Upper lobe of left lung (tissue), 6 donors: Measurements from ENCODE around the gene SERPINA3. TPM values are rescaled to one million over a fixed set of nuclear protein-coding genes. Genes with fewer than 3 reads are reported as not detected.

Experiments
- ATAC-seq, 2 donors: fragments of 200-7000 bp; cut with Tn5 transposase; one replicate each; pipeline ENCODE4 v1.9.1; 2022; ENCODE audit warnings: mild to moderate bottlenecking in 2 of 2, moderate library complexity in 2 of 2; ENCODE audit not compliant: low FRiP score in 2 of 2
- DNase-seq, 2 donors: peaks; one replicate each; pipeline ENCODE4 v3.0.0-alpha.2; 2019 to 2020
- H3K27ac ChIP-seq, 4 donors: fragments of 200-600 bp; sonication (generic); one replicate each; pipeline ENCODE4 v1.5.1; 2016 to 2019
- H3K27me3 ChIP-seq, 4 donors: fragments of 200-600 bp; sonication (generic); one replicate each; pipeline ENCODE4 v1.5.1; 2017 to 2019
- H3K36me3 ChIP-seq, 4 donors: fragments of 200-600 bp; sonication (generic); one replicate each; pipeline ENCODE4 v1.5.1; 2016 to 2019
- H3K4me1 ChIP-seq, 4 donors: fragments of 200-600 bp; sonication (generic); one replicate each; pipeline ENCODE4 v1.5.1; 2018 to 2019
- H3K4me3 ChIP-seq, 4 donors: fragments of 200-600 bp; sonication (generic); one replicate each; pipeline ENCODE4 v1.5.1; 2017 to 2019; ENCODE audit warnings: mild to moderate bottlenecking in 2 of 4, moderate library complexity in 1 of 4
- H3K9me3 ChIP-seq, 4 donors: fragments of 200-600 bp; sonication (generic); one replicate each; pipeline ENCODE4 v1.5.1; 2018 to 2019
- EP300 ChIP-seq, 4 donors: sonication (generic); formaldehyde crosslinking; IDR thresholded peaks; one replicate each; pipeline ENCODE4 v1.5.1; 2017; ENCODE audit warnings: antibody characterized with exemption in 4 of 4, control low read depth in 2 of 4
- POLR2A ChIP-seq, 4 donors: fragments of 450-650 bp; IDR thresholded peaks; one replicate each; pipeline ENCODE4 v1.5.1; 2016 to 2017; ENCODE audit warnings: antibody characterized with exemption in 4 of 4, mild to moderate bottlenecking in 2 of 4
- POLR2AphosphoS5 ChIP-seq, 2 donors: sonication (generic); formaldehyde crosslinking; IDR thresholded peaks; one replicate each; pipeline ENCODE4 v1.5.1; 2017; ENCODE audit warnings: antibody characterized with exemption in 2 of 2
- WGBS, 2 donors: methylation state at CpG; one replicate each; pipeline ENCODE4 v1.1.5; 2017 to 2018; 5-methylcytosine and 5-hydroxymethylcytosine counted together
- total RNA-seq, 6 donors: library from RNA; depleted of rRNA in 4 of 6; stranded (reverse); fragments of >200 nt in 4 of 6; gene quantifications; one replicate each; pipeline versions ENCODE4 v1.1.0 to v1.2.1, GENCODE V29; 2016 to 2021
- TF ChIP-seq, protein P1 (sequence below), 6 experiments: fragments of 450-650 bp in 4 of 6; fragments of 200-600 bp in 2 of 6; sonication (generic) in 2 of 6; IDR thresholded peaks; one replicate each; pipeline ENCODE4 v1.5.1; 2016 to 2019; ENCODE audit warnings: antibody characterized with exemption in 6 of 6
- donor health status: DM: no; HTN: no; CAD: no; lungs with moderate emphysema.
- donor health status: DM: no; HTN: yes; CAD: no; lungs with severe emphysema.

SERPINA3 gene
- total RNA-seq, 6 donors from 2014 or later, result 32.5 to 111 (median 55.4) TPM

DNA sequence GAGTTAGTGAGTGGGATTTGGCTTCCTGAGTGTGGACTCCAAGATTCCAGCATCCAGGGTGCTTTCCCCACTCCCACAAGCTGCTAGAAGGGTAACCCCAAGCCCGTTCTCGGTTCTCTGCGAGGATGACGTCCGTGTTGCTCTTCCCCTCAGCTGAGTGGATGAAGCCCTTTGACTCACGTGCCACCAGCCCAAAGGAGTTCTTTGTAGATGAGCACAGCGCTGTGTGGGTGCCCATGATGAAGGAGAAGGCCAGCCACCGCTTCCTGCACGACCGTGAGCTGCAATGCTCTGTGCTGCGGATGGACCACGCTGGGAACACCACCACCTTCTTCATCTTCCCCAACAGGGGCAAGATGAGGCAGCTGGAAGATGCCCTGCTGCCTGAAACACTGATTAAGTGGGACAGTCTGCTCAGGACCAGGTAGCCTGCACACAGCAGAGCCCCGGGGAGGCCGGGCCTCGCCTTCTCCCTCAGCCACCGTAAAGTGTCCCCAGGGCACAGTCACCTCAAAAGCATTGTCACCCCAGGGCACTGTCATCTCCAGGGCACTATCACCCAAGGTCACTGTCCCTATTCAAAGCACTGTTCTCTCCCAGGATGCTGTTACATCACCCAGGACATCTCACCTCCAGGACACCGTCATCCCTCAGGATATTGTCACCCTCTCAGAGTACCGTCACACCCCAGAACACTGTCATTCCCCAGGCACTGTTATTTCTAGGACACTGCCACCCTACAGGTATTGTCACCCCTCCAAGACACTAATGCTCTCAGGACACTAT is 31.3 kb downstream of the SERPINA3 start:
- Histone ChIP-seq H3K27ac (no peak overlapping the region), H3K4me3 (no peak overlapping the region), H3K4me1 (no peaks in the 10 kb centered on the region), H3K36me3 (no peaks in the 10 kb centered on the region), H3K9me3 (peaks cover 0 to 6% (median 3%) of the 10 kb centered on the region in 4 donors), H3K27me3 (no peaks in the 10 kb centered on the region)
- DNase-seq (no peak), ATAC-seq (no peak)
- no peak for TF ChIP-seq POLR2A (IDR thresholded peaks at IDR 0.05)
- TF ChIP-seq POLR2AphosphoS5 (IDR thresholded peaks at IDR 0.05), result no peak
- TF ChIP-seq, protein P1, sequence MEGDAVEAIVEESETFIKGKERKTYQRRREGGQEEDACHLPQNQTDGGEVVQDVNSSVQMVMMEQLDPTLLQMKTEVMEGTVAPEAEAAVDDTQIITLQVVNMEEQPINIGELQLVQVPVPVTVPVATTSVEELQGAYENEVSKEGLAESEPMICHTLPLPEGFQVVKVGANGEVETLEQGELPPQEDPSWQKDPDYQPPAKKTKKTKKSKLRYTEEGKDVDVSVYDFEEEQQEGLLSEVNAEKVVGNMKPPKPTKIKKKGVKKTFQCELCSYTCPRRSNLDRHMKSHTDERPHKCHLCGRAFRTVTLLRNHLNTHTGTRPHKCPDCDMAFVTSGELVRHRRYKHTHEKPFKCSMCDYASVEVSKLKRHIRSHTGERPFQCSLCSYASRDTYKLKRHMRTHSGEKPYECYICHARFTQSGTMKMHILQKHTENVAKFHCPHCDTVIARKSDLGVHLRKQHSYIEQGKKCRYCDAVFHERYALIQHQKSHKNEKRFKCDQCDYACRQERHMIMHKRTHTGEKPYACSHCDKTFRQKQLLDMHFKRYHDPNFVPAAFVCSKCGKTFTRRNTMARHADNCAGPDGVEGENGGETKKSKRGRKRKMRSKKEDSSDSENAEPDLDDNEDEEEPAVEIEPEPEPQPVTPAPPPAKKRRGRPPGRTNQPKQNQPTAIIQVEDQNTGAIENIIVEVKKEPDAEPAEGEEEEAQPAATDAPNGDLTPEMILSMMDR (IDR thresholded peaks at IDR 0.05), result no peak
- TF ChIP-seq EP300 (IDR thresholded peaks at IDR 0.05), result no peak
- 89% methylated on average over 15 to 18 of the region's 18 CpGs for WGBS, 2 donors

DNA sequence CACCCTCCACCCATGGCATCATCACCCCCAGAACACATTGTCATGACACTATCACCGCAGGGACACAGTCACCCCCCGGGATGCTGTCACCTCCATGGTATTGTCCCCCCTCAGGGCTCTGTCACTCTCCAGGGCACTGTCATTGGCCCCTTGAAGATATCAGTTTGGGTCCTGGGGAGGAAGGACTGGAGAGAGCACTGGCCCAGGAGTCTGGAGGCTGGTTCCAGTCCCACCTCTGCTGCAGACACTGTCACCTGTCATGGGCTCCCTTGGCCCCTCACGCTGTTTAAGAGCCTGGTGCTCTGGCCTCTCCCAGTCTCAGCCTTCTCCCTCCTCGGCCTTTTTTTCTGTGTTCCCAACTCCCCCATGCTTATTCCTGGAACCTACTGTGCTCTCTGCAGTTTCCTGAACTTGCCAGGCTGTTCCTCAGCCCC is 31.9 kb downstream of the SERPINA3 start:
- Histone ChIP-seq H3K27me3 (no peaks in the 10 kb centered on the region), H3K36me3 (no peaks in the 10 kb centered on the region), H3K4me3 (no peak overlapping the region), H3K4me1 (no peaks in the 10 kb centered on the region), H3K27ac (no peak overlapping the region), H3K9me3 (peaks cover 0 to 12% (median 8%) of the 10 kb centered on the region in 4 donors)
- ATAC-seq (no peak), DNase-seq (no peak)
- no peak for TF ChIP-seq POLR2A (IDR thresholded peaks at IDR 0.05)
- TF ChIP-seq, protein P1 (IDR thresholded peaks at IDR 0.05), result no peak
- no peak for TF ChIP-seq EP300 (IDR thresholded peaks at IDR 0.05)
- TF ChIP-seq POLR2AphosphoS5 (IDR thresholded peaks at IDR 0.05), result no peak
- 71 to 77% methylated on average over 2 to 4 of the region's 4 CpGs for WGBS, 2 donors

DNA sequence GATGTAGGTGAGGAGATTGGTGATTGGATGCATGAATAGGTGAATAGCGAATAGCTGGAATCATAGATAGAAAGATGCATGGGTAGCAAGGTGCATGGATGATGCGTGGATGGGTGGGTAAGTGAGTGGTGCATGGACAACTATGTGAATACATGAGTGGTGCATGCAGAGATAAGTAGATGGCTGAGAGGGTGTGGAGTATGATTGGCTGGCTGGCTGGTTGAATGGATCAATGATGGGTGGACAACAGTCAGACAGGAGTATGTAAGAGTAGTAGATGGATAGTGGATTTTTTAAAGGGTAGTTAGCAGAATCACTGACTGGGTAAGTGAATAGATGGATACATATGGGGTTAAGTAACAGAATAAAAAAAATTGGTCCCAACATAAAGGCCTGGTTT is 33.9 kb downstream of the SERPINA3 start:
- Histone ChIP-seq H3K36me3 (no peaks in the 10 kb centered on the region), H3K27ac (no peak overlapping the region), H3K27me3 (no peaks in the 10 kb centered on the region), H3K9me3 (peaks cover 0 to 15% (median 8%) of the 10 kb centered on the region in 4 donors), H3K4me3 (no peak overlapping the region), H3K4me1 (no peaks in the 10 kb centered on the region)
- DNase-seq (no peak), ATAC-seq (no peak)
- TF ChIP-seq POLR2AphosphoS5 (IDR thresholded peaks at IDR 0.05) (no peak), POLR2A (IDR thresholded peaks at IDR 0.05) (no peak), EP300 (IDR thresholded peaks at IDR 0.05) (no peak)
- TF ChIP-seq, protein P1 (IDR thresholded peaks at IDR 0.05), result no peak
- WGBS, 2 donors, result 94 to 97% methylated on average over 2 of the region's 2 CpGs

- H3K36me3 ChIP-seq, result no peaks in the 10 kb centered on the region
- H3K27me3 ChIP-seq, result no peaks in the 10 kb centered on the region
- no peak overlapping the region for H3K4me3 ChIP-seq
- ATAC-seq, result no peak
- H3K4me1 ChIP-seq, result no peaks in the 10 kb centered on the region
- H3K9me3 ChIP-seq, result peaks cover 0 to 15% (median 8%) of the 10 kb centered on the region in 4 donors
- DNase-seq, result no peak
- TF ChIP-seq EP300 (IDR thresholded peaks at IDR 0.05) (no peak), POLR2A (IDR thresholded peaks at IDR 0.05) (no peak), POLR2AphosphoS5 (IDR thresholded peaks at IDR 0.05) (no peak)
- TF ChIP-seq, protein P1 (IDR thresholded peaks at IDR 0.05), result no peak
- 46 to 53% methylated on average over 5 of the region's 5 CpGs for WGBS, 2 donors
- no peak overlapping the region for H3K27ac ChIP-seq
These were observed 34.3 kb downstream of the SERPINA3 start for GRCh38 chr14:94646481-94646880.
